SIG-M5 treated with dmso at 0.1 percent for 504 hours (cell line): Measurements from ENCODE around the gene LRRC45.
"Not testable (repeated sequence)": the region's sequence is repeated elsewhere in the genome, so short reads cannot be mapped to it uniquely, and the experiment has no call there.

Source experiments
- DNase-seq: peaks from one replicate; lab custom pipeline; 2025; ENCODE audit not compliant: unreplicated experiment; lab: John Stamatoyannopoulos, UW

The LRRC45 gene

DNA sequence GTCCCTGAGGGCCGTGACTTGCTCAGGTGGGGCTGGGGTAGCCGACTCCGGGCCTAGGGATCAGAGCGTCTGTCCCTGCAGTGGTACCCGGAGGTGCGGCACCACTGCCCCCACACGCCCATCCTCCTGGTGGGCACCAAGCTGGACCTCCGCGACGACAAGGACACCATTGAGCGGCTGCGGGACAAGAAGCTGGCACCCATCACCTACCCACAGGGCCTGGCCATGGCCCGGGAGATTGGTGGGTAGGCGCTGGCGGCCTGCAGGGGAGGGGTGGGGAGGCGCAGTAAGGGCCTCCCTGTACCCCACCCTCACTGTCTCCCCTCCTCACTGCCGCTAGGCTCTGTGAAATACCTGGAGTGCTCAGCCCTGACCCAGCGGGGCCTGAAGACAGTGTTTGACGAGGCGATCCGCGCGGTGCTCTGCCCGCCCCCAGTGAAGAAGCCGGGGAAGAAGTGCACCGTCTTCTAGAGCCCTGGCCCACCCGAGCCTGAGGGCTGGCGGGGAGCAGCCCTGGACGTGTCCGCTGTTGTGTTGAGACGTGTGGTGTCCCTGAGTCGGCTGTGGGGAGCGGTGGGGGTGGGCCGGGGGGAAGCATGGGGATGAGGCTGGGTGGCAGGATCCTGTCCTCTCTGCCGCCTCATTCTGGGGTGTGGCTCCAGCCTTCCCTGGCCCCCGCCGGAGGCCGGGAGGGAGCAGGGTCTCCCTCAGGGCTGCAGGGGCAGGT lies 10.4 kb downstream of the LRRC45 start:
- DNase-seq, result no peak

- no peak for DNase-seq
Measured at GRCh38 chr17:82034371-82035011, 11.4 kb downstream of the LRRC45 start.

DNA sequence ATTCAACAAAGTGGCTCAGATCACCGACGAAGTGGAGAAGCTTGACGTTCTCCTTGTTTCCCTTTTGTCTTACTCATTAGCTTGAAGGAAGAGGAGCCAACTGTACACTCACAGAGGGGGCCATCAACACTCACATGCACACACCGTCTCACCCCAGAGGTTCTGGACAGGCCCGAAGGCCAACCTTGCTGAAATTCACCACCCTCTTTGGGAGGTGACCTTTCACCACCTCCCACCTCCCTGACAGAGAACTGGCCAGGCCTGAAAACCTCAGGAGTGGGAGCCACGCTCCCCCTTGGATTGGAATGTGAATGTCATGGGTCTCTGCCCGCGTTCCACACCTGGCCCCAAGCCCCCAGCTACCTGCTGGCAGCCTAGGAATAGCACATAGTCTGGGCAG lies 12.4 kb downstream of the LRRC45 start:
- no peak for DNase-seq

DNA sequence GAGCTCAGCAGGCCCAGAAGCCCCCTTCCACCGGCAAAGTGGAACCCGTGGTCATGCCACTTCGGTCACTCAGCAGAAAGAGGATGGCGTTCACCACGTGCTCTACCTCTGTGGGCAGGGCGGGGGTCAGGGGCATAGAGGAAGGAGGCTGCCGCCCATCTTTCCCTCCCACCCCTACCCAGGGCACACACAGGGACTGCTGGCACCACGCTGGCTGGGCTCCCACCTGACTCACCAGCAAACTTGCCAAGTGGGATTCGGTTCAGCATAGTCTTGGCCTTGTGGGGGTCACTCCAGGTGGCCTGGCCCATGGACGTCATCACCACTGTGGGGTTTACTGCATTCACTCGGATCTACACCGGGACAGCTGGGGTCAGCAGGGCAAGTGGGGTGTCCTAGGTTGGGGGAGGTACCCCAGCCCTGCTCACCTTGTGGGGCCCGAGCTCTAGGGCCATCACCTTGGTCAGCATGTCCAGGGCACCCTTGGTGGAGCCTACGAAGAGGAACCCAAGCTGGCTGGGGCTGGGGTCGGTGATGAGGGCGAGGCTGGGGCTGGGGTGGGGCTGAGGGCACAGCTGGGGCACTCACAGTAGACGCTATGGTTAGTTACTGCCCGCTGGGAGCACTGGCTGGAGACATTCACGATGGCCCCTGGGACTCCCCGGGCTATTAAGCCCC lies 13.0 kb downstream of the LRRC45 start:
- no peak for DNase-seq

DNA sequence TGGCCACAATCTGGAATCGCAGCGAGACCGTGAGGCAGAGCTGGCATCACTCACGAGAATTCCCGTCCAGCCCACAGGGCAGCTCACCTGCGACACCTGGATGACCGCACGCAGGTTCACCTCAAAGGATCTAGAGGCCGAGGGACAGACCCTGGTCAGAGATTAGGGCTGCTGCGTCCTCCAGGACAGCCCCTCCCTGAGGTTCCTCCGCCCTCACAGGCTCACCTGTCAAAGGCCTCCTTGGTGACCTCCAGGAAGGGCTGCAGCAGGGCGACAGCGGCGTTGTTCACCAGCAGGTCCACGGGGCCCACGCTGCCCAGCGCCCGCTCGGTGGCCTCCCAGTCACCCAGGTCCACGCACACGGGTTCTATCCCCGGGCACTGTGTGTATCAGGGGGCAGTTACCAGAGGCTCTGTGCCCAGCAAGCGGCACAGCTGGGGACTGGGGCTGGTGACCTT lies 13.6 kb downstream of the LRRC45 start:
- DNase-seq, result no peak

- peak; percentile 97 for DNase-seq
Measured at GRCh38 chr17:82037092-82037888, 14.2 kb downstream of the LRRC45 start, which contains the start of gene DCXR. DCXR (minus strand) TSS chr17:82037697; CDS start chr17:82037682, 15 bp downstream.

DNA sequence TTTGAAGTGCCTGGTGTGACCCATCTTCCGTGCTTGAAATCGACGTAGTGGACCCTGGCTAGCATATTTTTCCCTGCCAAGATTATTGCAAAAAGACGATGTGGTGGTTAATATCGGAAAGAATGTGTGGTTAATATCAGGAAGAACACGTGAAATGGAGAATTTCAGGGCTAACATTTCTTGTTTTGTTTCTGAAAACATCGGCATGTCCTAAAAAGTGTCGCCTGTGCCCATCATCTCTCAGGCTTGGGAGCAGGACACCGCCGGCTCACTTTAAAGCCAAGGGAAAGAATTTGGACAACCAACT lies 14.7 kb downstream of the LRRC45 start:
- DNase-seq, result no peak

DNA sequence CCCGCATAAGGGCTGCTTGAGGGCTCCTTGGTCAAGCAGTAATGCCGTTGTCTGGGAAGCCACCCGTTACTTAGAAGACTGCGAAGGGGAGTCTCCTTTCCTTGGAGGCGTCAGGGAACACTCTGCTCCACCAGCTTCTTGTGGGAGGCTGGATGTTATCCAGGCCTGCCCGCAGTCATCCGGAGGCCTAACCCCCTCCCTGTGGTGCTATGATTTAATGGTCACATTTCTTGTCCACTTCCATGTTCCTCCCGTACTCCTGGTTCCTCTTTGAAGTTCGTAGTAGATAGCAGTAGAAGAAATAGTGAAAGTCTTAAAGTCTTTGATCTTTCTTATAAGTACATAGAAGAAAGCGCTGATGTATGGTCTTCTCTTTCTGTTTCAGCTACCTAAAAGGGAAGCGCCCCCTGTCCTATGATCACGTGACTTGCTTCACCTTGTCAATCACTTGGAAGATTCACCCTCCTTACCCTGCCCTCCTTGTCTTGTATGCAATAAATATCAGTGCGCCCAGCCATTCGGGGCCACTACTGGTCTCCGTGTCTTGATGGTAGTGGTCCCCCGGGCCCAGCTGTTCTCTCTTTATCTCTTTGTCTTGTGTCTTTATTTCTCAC lies 15.8 kb downstream of the LRRC45 start:
- not testable (repeated sequence) for DNase-seq

DNA sequence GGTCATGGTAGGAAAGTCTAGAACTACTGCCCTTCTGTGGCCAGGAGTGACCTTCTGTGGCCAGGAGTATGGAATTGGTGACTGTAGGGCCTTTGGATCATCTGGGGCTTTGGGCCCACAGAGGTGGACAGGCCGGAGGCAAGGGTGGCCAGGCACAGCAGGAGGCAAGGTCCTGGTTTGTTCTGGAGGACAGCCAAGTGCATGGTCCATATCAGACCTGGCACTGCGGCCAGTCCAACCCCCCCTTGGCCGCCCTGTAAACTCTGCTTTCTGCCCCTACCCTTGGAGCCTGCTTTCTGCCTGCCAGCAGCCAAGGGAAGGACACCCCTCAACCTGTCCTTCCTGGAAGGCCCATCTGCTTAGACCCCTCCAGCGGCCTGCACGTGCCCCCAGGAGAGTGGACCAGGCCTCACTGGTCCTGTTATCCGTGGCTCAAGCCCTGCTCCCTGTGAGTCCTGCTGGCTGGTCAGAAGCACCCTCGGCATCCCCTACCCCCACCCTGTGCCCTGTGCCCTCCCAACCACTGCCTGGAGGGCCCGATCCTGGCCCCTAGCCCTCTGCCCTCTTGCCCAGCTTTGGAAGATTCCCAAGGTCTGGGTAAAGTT lies 16.7 kb downstream of the LRRC45 start:
- no peak for DNase-seq

GRCh38 chr17:82041144-82041814 lies 18.2 kb downstream of the LRRC45 start:
- DNase-seq, result peak; percentile 9

GRCh38 chr17:82042649-82043048 lies 19.5 kb downstream of the LRRC45 start:
- no peak for DNase-seq

- DNase-seq, result no peak
Measured at GRCh38 chr17:82043507-82043906, 20.4 kb downstream of the LRRC45 start.

DNA sequence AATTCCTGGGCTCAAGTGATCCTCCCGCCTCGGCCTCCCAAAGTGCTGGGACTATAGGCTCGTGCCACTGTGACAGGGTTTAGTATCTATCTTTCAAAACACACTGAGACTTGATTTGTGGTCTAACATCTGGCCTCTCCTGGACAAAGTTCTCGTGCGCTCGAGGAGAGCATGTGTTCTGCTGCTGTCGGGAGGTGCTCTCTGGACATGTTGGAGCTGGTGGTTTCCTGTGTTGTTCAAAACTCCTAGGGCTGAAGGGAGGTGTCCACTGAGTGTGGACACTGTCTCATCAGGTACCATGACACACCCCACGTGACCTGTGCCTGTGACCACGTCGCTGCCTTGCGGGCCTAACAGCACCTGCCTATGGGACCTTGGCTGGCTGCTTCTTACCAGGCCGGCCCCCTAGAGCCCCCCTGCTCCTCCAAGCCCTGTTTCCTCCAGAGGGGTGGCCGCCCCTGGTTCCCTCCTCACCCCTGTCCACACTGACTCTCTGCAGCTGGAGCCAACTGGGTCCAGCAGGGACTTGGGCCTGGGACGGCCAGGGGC lies 22.9 kb downstream of the LRRC45 start:
- DNase-seq, result no peak

GRCh38 chr17:82046903-82047302 lies 23.8 kb downstream of the LRRC45 start:
- DNase-seq, result no peak

DNA sequence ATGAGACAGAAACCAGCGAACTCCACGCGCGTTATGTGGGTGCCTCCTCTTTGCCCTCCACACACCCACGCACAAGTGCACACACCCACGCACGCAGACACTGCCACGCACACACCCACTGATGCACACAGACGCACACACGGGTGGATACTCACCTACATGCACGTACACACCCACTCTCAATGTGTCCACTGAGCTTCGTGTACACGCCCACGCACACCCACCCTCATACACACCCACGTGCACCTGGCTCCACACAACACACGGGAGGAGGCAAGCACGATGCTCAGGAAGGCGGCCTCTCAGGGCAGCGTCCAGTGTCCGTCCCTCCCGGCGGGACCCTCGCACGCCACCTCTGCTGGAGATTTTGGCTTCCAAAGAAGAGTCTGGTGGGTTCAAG lies 24.3 kb downstream of the LRRC45 start:
- DNase-seq, result no peak

DNA sequence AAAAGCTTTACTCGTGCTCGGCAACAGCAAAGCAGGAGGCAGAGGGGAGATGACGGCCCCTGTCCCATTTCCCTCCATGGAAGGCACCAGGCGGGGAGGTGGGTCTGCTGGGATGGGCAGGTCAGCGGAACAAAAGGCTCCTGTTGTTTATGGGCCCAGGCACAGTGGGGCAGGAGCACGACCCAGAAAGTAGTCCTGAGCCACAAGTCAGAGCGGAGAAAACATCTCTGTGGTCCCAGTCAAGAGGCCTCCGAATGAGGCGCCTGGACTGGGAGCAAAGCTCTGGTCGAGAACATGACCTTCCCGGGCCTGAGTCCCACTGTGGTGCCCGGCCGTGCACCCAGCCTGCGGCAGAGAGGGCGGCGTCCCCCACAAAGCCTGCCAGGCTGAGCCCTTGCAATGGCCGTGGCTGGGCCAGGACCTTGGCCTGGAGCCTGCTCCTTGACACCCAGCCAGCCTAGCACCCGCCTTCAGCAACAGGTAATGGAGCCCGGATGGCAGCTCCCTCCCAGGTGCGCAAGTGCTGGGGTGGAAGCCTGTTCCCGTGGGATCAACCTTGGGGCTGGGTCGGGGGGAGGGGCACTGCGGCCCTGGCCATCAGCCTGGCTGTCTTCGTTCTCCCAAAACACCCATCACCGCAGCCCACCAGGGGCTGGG lies 24.9 kb downstream of the LRRC45 start:
- DNase-seq, result no peak

- DNase-seq, result no peak
Measured at GRCh38 chr17:82048571-82048971, 25.5 kb downstream of the LRRC45 start.

- no peak for DNase-seq
Measured at GRCh38 chr17:82049106-82049505, 26.0 kb downstream of the LRRC45 start.

DNA sequence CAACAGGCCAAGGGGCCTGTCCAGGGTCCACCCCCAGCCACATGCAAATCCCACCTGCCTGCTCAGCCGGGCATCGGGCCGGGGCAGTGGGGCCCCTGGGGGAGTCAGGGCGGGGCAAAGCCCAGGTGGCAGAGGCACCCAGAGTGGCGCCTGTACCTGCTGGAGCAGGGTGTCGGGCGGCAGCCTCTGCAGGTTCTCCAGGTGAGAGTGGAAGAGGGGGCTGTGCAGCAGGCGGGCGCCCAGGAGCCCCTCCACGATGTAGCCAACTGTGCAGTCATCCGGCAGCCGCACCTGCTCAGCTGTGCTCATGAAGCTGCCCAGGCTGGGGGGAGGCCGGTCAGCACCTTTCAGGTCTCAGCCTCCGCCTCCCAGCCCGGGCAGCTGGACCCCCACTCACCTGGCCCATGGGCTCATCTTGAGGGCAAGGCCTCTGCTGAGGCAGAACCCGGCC lies 26.4 kb downstream of the LRRC45 start:
- DNase-seq, result no peak
